CD1c-positive myeloid dendritic cell (primary cell): ENCODE data around the gene TNK2.
"Not testable (repeated sequence)": the region's sequence is repeated elsewhere in the genome, so short reads cannot be mapped to it uniquely, and the experiment has no call there.

Experiments used
- DNase-seq: peaks from one replicate; pipeline ENCODE4 v3.0.0-alpha.2; 2016; ENCODE audit errors: extremely low spot score

TNK2 gene

GRCh38 chr3:195907934-195908693, at the start of gene TNK2:
TSS of gene TNK2 (minus strand) at chr3:195908551. CDS start at chr3:195888588, 19,963 bp downstream.
- peak; percentile 86 for DNase-seq

DNA sequence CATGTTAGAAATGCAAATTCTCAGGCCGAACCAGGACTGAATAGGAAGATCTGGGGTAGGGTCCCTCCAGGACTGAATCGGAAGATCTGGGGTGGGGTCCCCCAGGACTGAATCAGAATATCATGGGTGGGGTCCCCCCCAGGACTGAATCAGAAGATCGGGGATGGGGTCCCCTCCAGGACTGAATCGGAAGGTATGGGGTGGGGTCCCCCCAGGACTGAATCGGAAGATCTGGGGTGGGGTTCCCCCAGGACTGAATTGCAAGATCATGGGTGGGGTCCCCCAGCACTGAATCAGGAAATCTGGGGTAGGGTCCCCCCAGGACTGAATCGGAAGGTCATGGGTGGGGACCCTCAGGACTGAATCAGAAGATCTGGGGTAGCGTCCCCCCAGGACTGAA, 48.2 kb upstream of the TNK2 start:
- DNase-seq, result no peak

- DNase-seq, result not testable (repeated sequence)
Observed at GRCh38 chr3:195955416-195955841, 47.1 kb upstream of the TNK2 start.

DNA sequence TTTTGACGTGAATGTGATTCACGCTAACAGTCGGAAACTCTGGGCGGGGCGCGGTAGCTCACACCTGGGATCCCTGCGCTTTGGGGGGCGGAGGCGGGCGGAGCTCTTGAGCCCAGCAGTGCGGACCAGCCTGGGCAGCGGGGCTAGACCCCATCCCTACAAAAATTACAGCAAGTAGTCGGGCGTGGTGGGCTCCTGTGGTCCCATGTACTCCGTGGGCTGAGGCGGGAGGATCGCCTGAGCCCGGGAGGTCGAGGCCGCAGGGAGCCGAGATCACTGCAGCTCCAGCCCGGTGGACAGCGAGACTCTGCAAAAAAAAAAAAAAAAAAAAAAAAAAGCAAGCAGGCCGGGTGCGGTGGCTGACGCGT, 46.4 kb upstream of the TNK2 start:
- DNase-seq, result not testable (repeated sequence)

- DNase-seq, result peak; percentile 85
Observed at GRCh38 chr3:195954052-195954751, 45.9 kb upstream of the TNK2 start.

GRCh38 chr3:195952590-195952989, 44.2 kb upstream of the TNK2 start:
- not testable (repeated sequence) for DNase-seq

DNA sequence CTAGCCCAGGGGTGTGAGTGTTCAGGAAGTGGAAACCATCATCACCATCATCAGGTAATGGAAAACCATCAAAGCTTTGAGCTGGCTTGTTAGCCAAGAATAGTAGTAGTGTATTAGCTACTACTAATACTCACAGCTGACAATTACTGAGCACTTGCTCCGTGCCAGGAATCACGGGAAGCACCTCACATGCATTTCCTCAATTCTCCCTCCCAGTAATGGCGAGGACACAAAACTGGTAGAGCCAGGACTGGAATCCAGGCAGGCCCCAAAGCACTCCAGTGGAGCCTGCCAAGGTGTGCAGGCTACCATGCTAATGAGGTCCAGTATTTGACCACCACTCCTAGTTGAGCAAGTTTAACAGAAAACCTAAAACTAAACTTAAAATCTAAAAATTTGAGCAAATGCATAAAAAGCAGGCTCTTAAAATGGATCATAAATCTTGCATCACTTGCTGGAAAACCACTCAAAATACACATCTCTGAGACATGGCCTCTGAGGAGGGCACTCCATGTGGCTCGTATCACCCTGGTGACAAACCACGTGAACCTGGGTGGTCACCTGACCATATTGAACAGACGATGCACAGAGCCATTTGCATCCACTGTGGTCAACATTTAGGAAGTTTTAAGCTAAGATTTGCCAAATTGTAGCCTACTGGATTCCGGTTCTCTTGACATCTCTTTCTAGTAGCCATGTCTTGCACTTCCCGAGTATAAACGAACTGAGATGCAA, 43.3 kb upstream of the TNK2 start:
- not testable (repeated sequence) for DNase-seq

DNA sequence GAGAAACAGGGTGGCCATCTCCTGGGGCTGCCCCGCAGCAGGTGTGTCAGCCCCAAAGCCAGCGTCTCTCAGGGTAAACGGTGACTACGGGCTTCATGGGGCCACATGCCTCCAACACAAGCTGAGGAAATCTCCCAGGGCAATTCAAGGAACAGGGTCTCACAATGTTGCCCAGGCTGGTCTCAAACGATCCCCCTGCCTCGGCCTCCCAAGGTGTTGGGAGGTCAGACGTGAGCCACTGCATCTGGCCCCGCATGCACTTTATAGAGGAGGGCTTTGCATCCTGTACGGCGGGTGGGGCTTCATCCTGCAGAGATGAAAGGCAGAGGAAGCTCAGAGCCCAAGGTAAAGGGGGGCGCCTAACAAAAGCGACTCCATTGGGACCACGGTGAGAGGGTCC, 42.4 kb upstream of the TNK2 start:
- not testable (repeated sequence) for DNase-seq

- not testable (repeated sequence) for DNase-seq
Observed at GRCh38 chr3:195950164-195950563, 41.8 kb upstream of the TNK2 start.

DNA sequence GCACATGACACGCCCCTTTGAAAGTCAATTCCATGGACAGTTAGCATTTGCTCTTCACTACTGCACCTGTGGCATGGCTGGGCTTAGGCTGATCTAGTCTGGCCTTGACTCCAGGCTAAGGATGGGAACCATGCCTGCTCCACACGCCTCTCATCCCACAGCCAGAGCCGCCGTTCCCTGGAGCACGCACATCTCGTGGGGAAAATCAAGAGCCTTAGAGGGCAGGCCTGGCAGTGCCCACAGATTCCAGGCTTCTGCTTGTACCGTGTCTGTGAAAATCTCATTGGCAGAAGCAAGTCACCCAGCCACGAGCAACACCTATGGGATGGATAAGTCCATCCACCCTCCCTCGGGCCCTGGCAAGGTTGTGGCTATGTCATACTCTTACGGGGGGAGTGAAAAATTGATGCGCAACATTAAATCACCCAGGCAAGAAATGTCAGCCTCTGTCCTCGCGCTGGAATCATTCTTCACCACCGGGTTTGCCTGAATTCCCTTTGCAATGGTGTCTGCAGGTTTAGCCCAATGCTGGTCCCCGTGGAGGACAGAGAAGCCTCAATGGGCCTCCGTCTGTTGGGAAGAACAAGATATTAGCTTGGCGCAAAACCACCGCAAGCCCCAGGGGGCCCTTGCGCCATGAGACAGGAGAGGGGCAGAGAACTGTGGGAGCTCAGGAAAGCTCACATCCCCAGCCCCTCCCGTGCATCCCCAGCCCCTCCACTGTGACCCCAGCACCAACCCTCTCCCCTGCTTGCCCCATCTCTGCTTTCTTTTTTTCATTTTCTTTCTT, 38.8 kb upstream of the TNK2 start:
- not testable (repeated sequence) for DNase-seq

DNA sequence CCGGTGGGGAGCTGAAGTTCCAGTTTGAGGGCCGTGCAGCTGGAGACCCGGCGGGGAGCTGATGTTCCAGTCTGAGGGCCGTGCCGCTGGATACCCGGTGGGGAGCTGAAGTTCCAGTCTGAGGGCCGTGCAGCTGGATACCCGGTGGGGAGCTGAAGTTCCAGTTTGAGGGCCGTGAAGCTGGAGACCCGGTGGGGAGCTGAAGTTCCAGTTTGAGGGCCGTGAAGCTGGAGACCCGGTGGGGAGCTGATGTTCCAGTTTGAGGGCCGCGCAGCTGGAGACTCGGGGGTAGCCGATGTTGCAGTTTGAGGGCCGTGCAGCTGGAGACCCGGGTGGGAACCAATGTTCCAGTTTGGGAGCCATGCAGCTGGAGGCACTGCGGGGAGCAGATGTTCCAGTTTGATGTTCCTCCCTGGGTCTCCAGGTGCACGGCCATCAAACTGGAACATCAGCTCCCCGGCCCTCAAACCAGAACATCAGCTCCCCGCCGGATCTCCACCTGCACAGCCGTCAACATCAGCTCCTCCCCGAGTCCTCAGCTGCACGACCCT, 33.0 kb upstream of the TNK2 start:
- not testable (repeated sequence) for DNase-seq

- DNase-seq, result not testable (repeated sequence)
Observed at GRCh38 chr3:195940806-195941205, 32.5 kb upstream of the TNK2 start.

DNA sequence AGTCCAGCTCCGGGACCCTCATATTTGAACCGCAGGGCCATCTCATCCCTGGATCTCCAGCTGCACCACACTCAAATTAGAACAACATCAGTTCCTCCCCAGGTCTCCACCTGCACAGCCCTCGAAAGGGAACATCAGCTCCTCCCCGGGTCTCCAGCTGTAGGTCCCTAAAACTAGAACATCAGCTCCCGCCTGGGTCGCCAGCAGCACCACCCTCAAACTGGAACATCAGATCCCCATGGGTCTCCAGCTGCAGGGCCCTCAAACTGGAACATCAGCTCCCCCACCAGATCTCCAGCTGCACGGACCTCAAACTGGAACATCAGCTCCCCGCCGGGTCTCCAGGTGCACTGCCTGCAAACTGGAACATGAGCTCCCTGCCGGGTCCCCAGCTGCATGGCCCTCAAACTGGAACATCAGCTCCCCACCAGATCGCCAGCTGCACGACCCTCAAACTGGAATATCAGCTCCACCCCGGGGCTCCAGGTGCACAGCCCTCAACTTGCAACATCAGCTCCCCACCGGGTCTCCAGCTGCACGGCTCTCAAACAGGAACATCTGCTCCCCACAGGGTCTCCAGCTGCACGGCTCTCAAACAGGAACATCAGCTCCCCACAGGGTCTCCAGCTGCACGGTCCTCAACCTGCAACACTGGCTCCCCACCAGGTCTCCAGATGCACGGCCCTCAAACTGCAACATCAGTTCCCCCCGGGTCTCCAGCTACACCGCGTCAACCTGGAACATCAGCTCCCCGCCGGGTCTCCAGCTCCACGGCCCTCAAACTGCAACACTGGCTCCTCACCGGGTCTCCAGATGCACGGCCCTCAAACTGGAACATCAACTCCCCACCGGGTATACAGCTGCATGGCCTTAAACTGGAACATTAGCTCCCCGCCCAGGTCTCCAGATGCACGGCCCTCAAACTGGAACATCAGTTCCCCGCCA, 31.4 kb upstream of the TNK2 start:
- not testable (repeated sequence) for DNase-seq

- DNase-seq, result not testable (repeated sequence)
Observed at GRCh38 chr3:195933044-195933430, 24.7 kb upstream of the TNK2 start.

GRCh38 chr3:195932418-195933043, 24.2 kb upstream of the TNK2 start:
- DNase-seq, result no peak

- DNase-seq, result no peak
Observed at GRCh38 chr3:195931582-195932273, 23.4 kb upstream of the TNK2 start.

- no peak for DNase-seq
Observed at GRCh38 chr3:195929452-195929851, 21.1 kb upstream of the TNK2 start.

DNA sequence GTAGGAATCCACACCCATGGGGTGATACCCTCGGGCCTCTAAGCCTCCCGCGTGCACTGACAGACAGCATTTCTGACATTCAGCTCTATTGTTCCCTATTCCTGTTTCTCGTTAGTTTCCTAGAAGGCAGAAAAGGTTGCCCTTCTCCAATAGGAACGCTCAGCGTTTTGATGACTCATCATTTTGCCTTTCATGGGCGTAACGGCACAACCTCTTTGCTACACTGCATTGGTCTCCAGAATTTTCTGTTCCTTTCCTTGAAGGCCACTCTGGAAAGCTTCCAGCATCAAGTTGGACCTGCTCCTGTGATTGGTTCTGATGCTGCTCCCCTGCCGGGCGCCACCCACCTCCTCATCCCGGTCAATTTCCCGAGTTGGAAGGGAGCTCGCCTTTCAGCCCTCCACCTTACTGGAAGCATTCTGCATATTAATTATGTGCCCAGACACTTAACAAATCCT, 13.0 kb upstream of the TNK2 start:
- DNase-seq, result peak; percentile 41

GRCh38 chr3:195918176-195918575, 9.8 kb upstream of the TNK2 start:
- DNase-seq, result no peak
